ENCODE measurements around the gene TRMT1.

TRMT1 gene

GRCh38 chr19:13083627-13084026 lies 32.9 kb downstream of the TRMT1 start:
- Histone ChIP-seq H3K27me3 (ENCODE audit: insufficient read depth, low read length, poor library complexity, severe bottlenecking) (no peaks in the 10 kb centered on the region), H3K9me2 (replicated peaks; ENCODE audit: low read depth, low read length) (no peaks in the 10 kb centered on the region), H3K9me3 (ENCODE audit: insufficient read depth, low read depth, low read length) (no peaks in the 10 kb centered on the region), H3K79me2 (ENCODE audit: insufficient read depth, low read length) (no peaks in the 10 kb centered on the region), H3K36me3 (ENCODE audit: insufficient read depth, low read length) (no peaks in the 10 kb centered on the region), H3K4me3 (ENCODE audit: low read length, poor library complexity, severe bottlenecking) (no peak overlapping the region), H3K4me1 (ENCODE audit: insufficient read depth, low read length, poor library complexity, severe bottlenecking) (peaks cover 3% of the 10 kb centered on the region), H3K4me2 (ENCODE audit: low read depth, low read length, poor library complexity, severe bottlenecking) (no peak overlapping the region), H2AFZ (ENCODE audit: low read length) (no peak overlapping the region), H3K9ac (ENCODE audit: low read depth, low read length, poor library complexity, severe bottlenecking) (no peak overlapping the region), H4K20me1 (ENCODE audit: insufficient read depth, low read length, poor library complexity, severe bottlenecking) (no peaks in the 10 kb centered on the region), H3F3A (ENCODE audit: low read depth) (no peaks in the 10 kb centered on the region)
- no peak for TF ChIP-seq CTCF (conservative IDR thresholded peaks at IDR 0.05; ENCODE audit: low read length)
- TF ChIP-seq EZH2phosphoT487 (IDR thresholded peaks at IDR 0.05; ENCODE audit: borderline replicate concordance), result no peak

GRCh38 chr19:13083008-13083404 lies 33.5 kb downstream of the TRMT1 start:
- no peaks in the 10 kb centered on the region for H3K27me3 ChIP-seq (ENCODE audit: insufficient read depth, low read length, poor library complexity, severe bottlenecking)
- no peak overlapping the region for H2AFZ ChIP-seq (ENCODE audit: low read length)
- peaks cover 3% of the 10 kb centered on the region for H3K4me1 ChIP-seq (ENCODE audit: insufficient read depth, low read length, poor library complexity, severe bottlenecking)
- no peak for TF ChIP-seq EZH2phosphoT487 (IDR thresholded peaks at IDR 0.05; ENCODE audit: borderline replicate concordance)
- no peak for TF ChIP-seq CTCF (conservative IDR thresholded peaks at IDR 0.05; ENCODE audit: low read length)
- no peaks in the 10 kb centered on the region for H3K9me3 ChIP-seq (ENCODE audit: insufficient read depth, low read depth, low read length)
- H3K79me2 ChIP-seq (ENCODE audit: insufficient read depth, low read length), result no peaks in the 10 kb centered on the region
- no peak overlapping the region for H3K4me3 ChIP-seq (ENCODE audit: low read length, poor library complexity, severe bottlenecking)
- H3K4me2 ChIP-seq (ENCODE audit: low read depth, low read length, poor library complexity, severe bottlenecking), result no peak overlapping the region
- no peak overlapping the region for H3K9ac ChIP-seq (ENCODE audit: low read depth, low read length, poor library complexity, severe bottlenecking)
- no peaks in the 10 kb centered on the region for H3K9me2 ChIP-seq (replicated peaks; ENCODE audit: low read depth, low read length)
- no peaks in the 10 kb centered on the region for H4K20me1 ChIP-seq (ENCODE audit: insufficient read depth, low read length, poor library complexity, severe bottlenecking)
- no peaks in the 10 kb centered on the region for H3F3A ChIP-seq (ENCODE audit: low read depth)
- no peaks in the 10 kb centered on the region for H3K36me3 ChIP-seq (ENCODE audit: insufficient read depth, low read length)

GRCh38 chr19:13082192-13083007 lies 34.1 kb downstream of the TRMT1 start:
- no peak overlapping the region for H3K9ac ChIP-seq (ENCODE audit: low read depth, low read length, poor library complexity, severe bottlenecking)
- TF ChIP-seq CTCF (conservative IDR thresholded peaks at IDR 0.05; ENCODE audit: low read length) (peak; percentile 32), EZH2phosphoT487 (IDR thresholded peaks at IDR 0.05; ENCODE audit: borderline replicate concordance) (no peak)
- no peak overlapping the region for H3K4me2 ChIP-seq (ENCODE audit: low read depth, low read length, poor library complexity, severe bottlenecking)
- H3K27me3 ChIP-seq (ENCODE audit: insufficient read depth, low read length, poor library complexity, severe bottlenecking), result no peaks in the 10 kb centered on the region
- peaks cover 3% of the 10 kb centered on the region for H3K4me1 ChIP-seq (ENCODE audit: insufficient read depth, low read length, poor library complexity, severe bottlenecking)
- H3K9me3 ChIP-seq (ENCODE audit: insufficient read depth, low read depth, low read length), result no peaks in the 10 kb centered on the region
- H3K79me2 ChIP-seq (ENCODE audit: insufficient read depth, low read length), result no peaks in the 10 kb centered on the region
- H3F3A ChIP-seq (ENCODE audit: low read depth), result no peaks in the 10 kb centered on the region
- H3K4me3 ChIP-seq (ENCODE audit: low read length, poor library complexity, severe bottlenecking), result no peak overlapping the region
- H3K9me2 ChIP-seq (replicated peaks; ENCODE audit: low read depth, low read length), result no peaks in the 10 kb centered on the region
- no peaks in the 10 kb centered on the region for H4K20me1 ChIP-seq (ENCODE audit: insufficient read depth, low read length, poor library complexity, severe bottlenecking)
- H2AFZ ChIP-seq (ENCODE audit: low read length), result no peak overlapping the region
- no peaks in the 10 kb centered on the region for H3K36me3 ChIP-seq (ENCODE audit: insufficient read depth, low read length)
